HL-60 (cell line): ENCODE results near the gene ERBB4.
"Not testable (repeated sequence)": the region's sequence is repeated elsewhere in the genome, so short reads cannot be mapped to it uniquely, and the experiment has no call there.

Experiments
- CTCF ChIP-seq: IDR thresholded peaks from one replicate; pipeline ENCODE4 v1.5.1; 2011; ENCODE audit warnings: low read length, control low read depth, inconsistent platforms; ENCODE audit not compliant: insufficient read depth
- POLR2AphosphoS5 ChIP-seq: IDR thresholded peaks from 2 replicates; pipeline ENCODE4 v1.6.1; 2012; ENCODE audit warnings: low read depth

DNA sequence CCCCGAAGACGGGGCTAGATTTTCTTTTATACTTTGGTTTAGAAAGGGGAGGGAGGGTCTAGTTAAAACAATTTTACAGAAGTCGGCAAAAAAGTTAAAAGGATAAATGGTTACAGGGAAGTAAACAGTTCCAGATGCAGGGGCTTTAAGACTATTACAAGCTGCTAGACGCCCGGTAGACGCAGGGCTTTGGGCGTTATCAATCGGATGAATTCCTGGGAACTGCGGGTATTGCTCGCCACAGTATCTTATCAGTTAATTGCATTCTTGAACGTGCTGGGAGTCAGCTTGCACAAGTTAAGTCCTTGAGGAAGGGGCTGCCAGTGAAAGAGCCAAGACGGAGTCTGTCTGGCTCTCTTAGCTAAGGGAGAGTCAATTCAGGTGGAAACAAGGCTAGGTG is 946.6 kb downstream of the ERBB4 start:
- not testable (repeated sequence) for TF ChIP-seq POLR2AphosphoS5, CTCF
